Fibroblast of lung (primary cell): ENCODE measurements around the gene ISL1. TPM values are rescaled to one million over a fixed set of nuclear protein-coding genes. Genes with fewer than 3 reads are reported as not detected.

Experiments used
- DNase-seq, 2 donors: peaks; one replicate each; pipeline versions ENCODE4 v3.0.0 to v3.0.0-alpha.2; 2010; ENCODE audit warnings: low read depth in 2 of 2
- H2AFZ ChIP-seq: 2 replicates; pipeline ENCODE4 v1.5.1; 2012; ENCODE audit warnings: low read length, control low read depth, inconsistent platforms
- H3K27ac ChIP-seq: 2 replicates; pipeline ENCODE4 v1.5.1; 2011; ENCODE audit warnings: low read length, control low read depth; ENCODE audit not compliant: insufficient read depth
- H3K27me3 ChIP-seq: 2 replicates; pipeline ENCODE4 v1.5.1; 2011; ENCODE audit warnings: mild to moderate bottlenecking, low read length; ENCODE audit not compliant: control insufficient read depth, insufficient read depth
- H3K36me3 ChIP-seq: 2 replicates; pipeline ENCODE4 v1.5.1; 2011; ENCODE audit warnings: low read length; ENCODE audit not compliant: control insufficient read depth, insufficient read depth
- H3K4me1 ChIP-seq: 2 replicates; pipeline ENCODE4 v1.5.1; 2011; ENCODE audit warnings: low read length; ENCODE audit not compliant: control insufficient read depth, insufficient read depth; ENCODE audit errors: extremely low read depth
- H3K4me2 ChIP-seq: 2 replicates; pipeline ENCODE4 v1.5.1; 2011; ENCODE audit warnings: low read length, control low read depth; ENCODE audit not compliant: insufficient read depth; ENCODE audit errors: extremely low read depth
- H3K4me3 ChIP-seq, 4 experiments: fragments of 200-600 bp in 1 of 4; sonication (generic) in 1 of 4; replicated peaks in 1 of 4; 2 replicates each; pipeline ENCODE4 v1.5.1; 2011 to 2016; ENCODE audit warnings: low read length in 4 of 4, low read depth in 3 of 4, mild to moderate bottlenecking in 3 of 4, control low read depth in 2 of 4, inconsistent platforms in 1 of 4, mixed read lengths in 1 of 4; ENCODE audit not compliant: insufficient read depth in 1 of 4; ENCODE audit errors: control extremely low read depth in 1 of 4
- H3K79me2 ChIP-seq: 2 replicates; pipeline ENCODE4 v1.5.1; 2012; ENCODE audit warnings: mild to moderate bottlenecking, low read length, inconsistent platforms; ENCODE audit not compliant: control insufficient read depth, insufficient read depth
- H3K9ac ChIP-seq: 2 replicates; pipeline ENCODE4 v1.5.1; 2011; ENCODE audit warnings: mild to moderate bottlenecking, low read length, control low read depth; ENCODE audit not compliant: insufficient read depth
- H3K9me3 ChIP-seq: 2 replicates; pipeline ENCODE4 v1.5.1; 2012; ENCODE audit warnings: low read depth, low read length; ENCODE audit not compliant: control insufficient read depth, insufficient read depth
- H4K20me1 ChIP-seq: 2 replicates; pipeline ENCODE4 v1.5.1; 2011; ENCODE audit warnings: low read length; ENCODE audit not compliant: control insufficient read depth, insufficient read depth; ENCODE audit errors: extremely low read depth
- EZH2 ChIP-seq: IDR thresholded peaks from 2 replicates; pipeline ENCODE4 v1.5.1; 2012; ENCODE audit warnings: low read length, control low read depth, mild to moderate bottlenecking; ENCODE audit errors: missing control alignments
- polyA plus RNA-seq, 2 donors: library from polyadenylated mRNA; depleted of rRNA in 1 of 2; stranded (reverse) in 1 of 2; unstranded in 1 of 2; fragments of >200 nt; gene quantifications; 2 replicates each; pipeline ENCODE4 v1.2.1, GENCODE V29; 2011 to 2012; ENCODE audit warnings: missing spikeins in 1 of 2
- total RNA-seq: library from RNA; depleted of rRNA; stranded (reverse); fragments of >200 nt; gene quantifications from 2 replicates; pipeline ENCODE4 v1.2.1, GENCODE V29; 2014
- TF ChIP-seq, protein P1 (sequence below), 2 donors: IDR thresholded peaks in 1 of 2; conservative IDR thresholded peaks in 1 of 2; 1 replicate in 1 of 2; 2 replicates in 1 of 2; pipeline ENCODE4 v1.5.1; 2011 to 2012; ENCODE audit warnings: low read length in 2 of 2, control low read depth in 1 of 2, inconsistent platforms in 1 of 2, low read depth in 1 of 2, mild to moderate bottlenecking in 1 of 2

The ISL1 gene
- total and polyA plus RNA-seq, 2 donors (not counting 1 experiment from before 2014, with no cell fraction given): 0.07 TPM; not detected in 1

DNA sequence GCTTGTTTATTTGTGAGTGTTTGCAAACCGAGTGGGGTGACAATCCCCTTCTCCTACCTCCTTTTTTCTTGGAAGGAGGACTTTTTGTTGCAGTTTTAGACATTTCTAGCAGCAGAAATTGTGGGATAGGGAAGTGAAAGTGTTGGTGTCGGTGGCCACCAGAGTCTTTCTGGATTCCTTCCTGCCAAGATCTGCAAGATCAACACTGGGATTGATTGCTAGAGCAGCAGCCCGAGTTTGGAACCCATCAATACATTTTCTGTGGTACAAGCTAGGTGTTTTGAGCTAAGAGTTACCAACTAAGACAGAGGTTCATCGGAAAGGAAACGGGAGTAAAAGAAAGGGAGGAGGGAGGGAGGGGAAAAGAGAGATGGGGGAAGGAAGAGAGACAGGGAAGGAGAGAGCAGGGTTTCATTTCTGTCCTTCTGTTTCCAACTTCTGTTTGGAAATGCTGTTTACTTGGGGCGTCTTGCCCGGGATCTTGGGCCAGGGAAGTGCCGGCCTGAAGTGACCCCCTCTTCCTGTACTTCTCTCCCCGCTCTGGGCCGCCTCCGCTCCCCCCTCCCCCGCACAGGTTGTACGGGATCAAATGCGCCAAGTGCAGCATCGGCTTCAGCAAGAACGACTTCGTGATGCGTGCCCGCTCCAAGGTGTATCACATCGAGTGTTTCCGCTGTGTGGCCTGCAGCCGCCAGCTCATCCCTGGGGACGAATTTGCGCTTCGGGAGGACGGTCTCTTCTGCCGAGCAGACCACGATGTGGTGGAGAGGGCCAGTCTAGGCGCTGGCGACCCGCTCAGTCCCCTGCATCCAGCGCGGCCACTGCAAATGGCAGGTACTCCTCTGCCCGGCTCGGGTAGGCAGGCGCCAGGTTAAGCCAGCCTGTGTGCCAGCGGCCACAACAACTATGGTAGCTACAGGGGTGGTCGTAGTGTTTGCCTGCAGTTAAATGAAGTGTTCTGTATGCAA lies 4.0 kb downstream of the ISL1 start:
- H3K27me3 ChIP-seq: peaks cover 23% of the 10 kb centered on the region
- TF ChIP-seq, protein P1, sequence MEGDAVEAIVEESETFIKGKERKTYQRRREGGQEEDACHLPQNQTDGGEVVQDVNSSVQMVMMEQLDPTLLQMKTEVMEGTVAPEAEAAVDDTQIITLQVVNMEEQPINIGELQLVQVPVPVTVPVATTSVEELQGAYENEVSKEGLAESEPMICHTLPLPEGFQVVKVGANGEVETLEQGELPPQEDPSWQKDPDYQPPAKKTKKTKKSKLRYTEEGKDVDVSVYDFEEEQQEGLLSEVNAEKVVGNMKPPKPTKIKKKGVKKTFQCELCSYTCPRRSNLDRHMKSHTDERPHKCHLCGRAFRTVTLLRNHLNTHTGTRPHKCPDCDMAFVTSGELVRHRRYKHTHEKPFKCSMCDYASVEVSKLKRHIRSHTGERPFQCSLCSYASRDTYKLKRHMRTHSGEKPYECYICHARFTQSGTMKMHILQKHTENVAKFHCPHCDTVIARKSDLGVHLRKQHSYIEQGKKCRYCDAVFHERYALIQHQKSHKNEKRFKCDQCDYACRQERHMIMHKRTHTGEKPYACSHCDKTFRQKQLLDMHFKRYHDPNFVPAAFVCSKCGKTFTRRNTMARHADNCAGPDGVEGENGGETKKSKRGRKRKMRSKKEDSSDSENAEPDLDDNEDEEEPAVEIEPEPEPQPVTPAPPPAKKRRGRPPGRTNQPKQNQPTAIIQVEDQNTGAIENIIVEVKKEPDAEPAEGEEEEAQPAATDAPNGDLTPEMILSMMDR (conservative IDR thresholded peaks at IDR 0.05 in 1 of 2, IDR thresholded peaks at IDR 0.05 in 1 of 2; ENCODE audit: low read depth in 1 of 2, low read length in 2 of 2): no peak
- peak; percentile 41 for TF ChIP-seq EZH2
- H2AFZ ChIP-seq: no peak overlapping the region
- no peaks in the 10 kb centered on the region for H3K79me2 ChIP-seq
- H4K20me1 ChIP-seq: no peaks in the 10 kb centered on the region
- no peak overlapping the region for H3K4me2 ChIP-seq
- DNase-seq: no peak
- no peaks in the 10 kb centered on the region for H3K36me3 ChIP-seq
- H3K27ac ChIP-seq: no peak overlapping the region
- H3K4me3 ChIP-seq: peak overlapping the region in 2 of 4 experiments; percentile 23 to 25
- no peaks in the 10 kb centered on the region for H3K4me1 ChIP-seq
- no peak overlapping the region for H3K9ac ChIP-seq
- H3K9me3 ChIP-seq: no peaks in the 10 kb centered on the region

DNA sequence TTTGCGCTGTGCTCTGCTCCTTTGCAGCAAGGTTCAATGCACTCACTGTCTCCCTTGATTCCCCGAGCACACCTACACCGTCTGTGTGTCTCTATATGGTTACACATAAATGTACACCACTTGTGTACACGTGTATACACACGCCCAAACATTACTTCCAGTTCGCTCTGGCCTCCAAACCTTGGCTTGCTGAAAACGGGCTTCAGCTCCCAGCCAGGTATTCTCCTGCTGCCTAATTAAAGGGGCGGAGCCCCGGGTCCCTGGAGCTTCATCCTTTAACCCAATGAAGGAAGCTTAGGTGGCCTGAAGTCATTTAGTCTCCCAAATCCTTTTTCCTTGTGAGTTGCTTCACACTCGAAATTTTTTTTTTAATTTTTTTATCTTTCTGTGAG lies 4.6 kb downstream of the ISL1 start:
- Histone ChIP-seq H3K36me3 (no peaks in the 10 kb centered on the region), H3K4me2 (no peak overlapping the region), H2AFZ (no peak overlapping the region), H3K9ac (no peak overlapping the region), H3K9me3 (no peaks in the 10 kb centered on the region), H3K79me2 (no peaks in the 10 kb centered on the region), H3K4me3 (no peak overlapping the region), H3K4me1 (no peaks in the 10 kb centered on the region), H4K20me1 (no peaks in the 10 kb centered on the region), H3K27ac (no peak overlapping the region), H3K27me3 (peaks cover 23% of the 10 kb centered on the region)
- TF ChIP-seq, protein P1 (conservative IDR thresholded peaks at IDR 0.05 in 1 of 2, IDR thresholded peaks at IDR 0.05 in 1 of 2; ENCODE audit: low read depth in 1 of 2, low read length in 2 of 2): no peak
- TF ChIP-seq EZH2: no peak
- DNase-seq: no peak

DNA sequence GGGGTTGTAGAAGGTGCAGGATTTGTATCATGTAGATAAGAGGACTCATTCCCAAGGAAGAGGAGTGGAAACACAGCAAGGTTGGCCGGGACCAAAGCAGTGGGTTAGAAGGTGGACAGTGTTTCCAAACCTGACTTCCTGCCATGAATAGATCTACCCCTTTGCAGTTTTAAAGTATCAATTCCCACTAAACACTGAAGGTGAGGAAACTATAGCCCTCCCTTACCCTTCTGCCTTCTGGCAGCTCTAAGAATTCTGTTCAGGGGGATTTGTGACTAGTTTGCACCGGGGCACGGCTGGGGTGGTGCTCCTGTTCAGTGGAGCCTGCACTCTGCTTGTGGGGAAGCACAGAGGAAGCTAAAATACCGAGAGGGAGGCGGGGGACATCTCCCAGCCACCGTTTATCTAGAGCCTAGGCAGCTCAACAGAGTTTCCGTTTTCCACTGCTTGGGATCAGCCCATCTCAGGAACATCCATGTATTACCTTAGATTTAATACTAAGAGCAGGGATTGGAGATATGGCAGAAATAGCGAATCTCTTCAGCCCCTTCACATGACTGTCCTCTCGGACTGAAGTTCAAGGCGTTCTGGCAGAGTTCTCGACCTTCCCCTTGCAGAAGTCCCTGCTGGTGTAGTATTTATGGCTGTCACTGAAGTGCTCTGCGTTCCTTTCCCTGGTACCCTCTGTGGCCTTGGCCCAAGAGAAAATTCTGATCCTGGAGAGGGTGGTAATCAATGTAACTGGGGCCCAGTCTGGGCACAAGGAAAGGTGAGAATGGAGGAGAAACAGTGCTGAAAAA lies 5.4 kb downstream of the ISL1 start:
- H3K4me2 ChIP-seq: no peak overlapping the region
- no peaks in the 10 kb centered on the region for H3K9me3 ChIP-seq
- H3K36me3 ChIP-seq: no peaks in the 10 kb centered on the region
- H3K9ac ChIP-seq: no peak overlapping the region
- H3K4me1 ChIP-seq: no peaks in the 10 kb centered on the region
- H3K27me3 ChIP-seq: peaks cover 23% of the 10 kb centered on the region
- H3K27ac ChIP-seq: no peak overlapping the region
- no peaks in the 10 kb centered on the region for H4K20me1 ChIP-seq
- TF ChIP-seq, protein P1 (conservative IDR thresholded peaks at IDR 0.05 in 1 of 2, IDR thresholded peaks at IDR 0.05 in 1 of 2; ENCODE audit: low read depth in 1 of 2, low read length in 2 of 2): no peak
- peak; percentile 11 for TF ChIP-seq EZH2
- no peak overlapping the region for H3K4me3 ChIP-seq
- H2AFZ ChIP-seq: no peak overlapping the region
- H3K79me2 ChIP-seq: no peaks in the 10 kb centered on the region
- no peak for DNase-seq
